Omental fat pad (tissue), 4 donors: ENCODE measurements around the gene MRPS5. TPM values are rescaled to one million over a fixed set of nuclear protein-coding genes. Genes with fewer than 3 reads are reported as not detected.

Source experiments
- ATAC-seq: fragments of 150-250 bp; one replicate; pipeline ENCODE4 v1.9.1; 2016; ENCODE audit warnings: mild to moderate bottlenecking, moderate library complexity; ENCODE audit not compliant: low FRiP score
- DNase-seq: peaks from one replicate; pipeline ENCODE4 v3.0.0-alpha.2; 2019; ENCODE audit warnings: low spot score
- CTCF ChIP-seq, 3 donors: fragments of 450-650 bp; IDR thresholded peaks; one replicate each; pipeline ENCODE4 v1.5.1; 2016 to 2017; ENCODE audit warnings: antibody characterized with exemption in 3 of 3, mild to moderate bottlenecking in 3 of 3, moderate library complexity in 2 of 3
- total RNA-seq, 4 donors: library from RNA; depleted of rRNA; stranded (reverse); fragments of >200 nt; gene quantifications; one replicate each; pipeline ENCODE4 v1.1.0, GENCODE V29; 2016

MRPS5 gene
- total RNA-seq, 4 donors from 2014 or later: 39.4 to 60.6 (median 47.5) TPM

DNA sequence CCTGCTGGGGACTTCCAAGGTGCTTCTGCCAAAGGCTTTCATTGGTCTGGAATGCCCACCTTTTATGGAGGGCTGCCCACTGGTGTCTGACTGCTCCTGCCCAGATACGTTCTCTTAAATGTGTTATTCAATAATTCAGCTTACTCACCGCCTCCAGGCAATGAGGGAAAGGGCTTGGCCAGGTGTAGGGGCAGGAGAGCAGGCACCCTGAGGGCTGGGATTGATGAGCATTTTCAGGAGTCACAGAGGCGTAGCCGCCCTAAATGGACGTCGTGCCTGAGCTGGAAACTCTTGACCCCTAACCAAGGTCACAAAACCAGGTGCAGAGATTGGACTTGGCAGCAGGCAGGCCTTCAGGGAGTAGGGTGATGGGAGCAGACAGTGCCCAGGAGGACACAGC, 69.3 kb downstream of the MRPS5 start:
- no peak for DNase-seq
- no peak for ATAC-seq
- TF ChIP-seq CTCF (IDR thresholded peaks at IDR 0.05): no peak

GRCh38 chr2:95051626-95052025, 70.0 kb downstream of the MRPS5 start:
- ATAC-seq: no peak
- TF ChIP-seq CTCF (IDR thresholded peaks at IDR 0.05): no peak
- no peak for DNase-seq

- no peak for TF ChIP-seq CTCF (IDR thresholded peaks at IDR 0.05)
- DNase-seq (no peak), ATAC-seq (no peak)
Observed at GRCh38 chr2:95050385-95051300, 71.0 kb downstream of the MRPS5 start.

GRCh38 chr2:95049961-95050360, 71.6 kb downstream of the MRPS5 start:
- DNase-seq: no peak

DNA sequence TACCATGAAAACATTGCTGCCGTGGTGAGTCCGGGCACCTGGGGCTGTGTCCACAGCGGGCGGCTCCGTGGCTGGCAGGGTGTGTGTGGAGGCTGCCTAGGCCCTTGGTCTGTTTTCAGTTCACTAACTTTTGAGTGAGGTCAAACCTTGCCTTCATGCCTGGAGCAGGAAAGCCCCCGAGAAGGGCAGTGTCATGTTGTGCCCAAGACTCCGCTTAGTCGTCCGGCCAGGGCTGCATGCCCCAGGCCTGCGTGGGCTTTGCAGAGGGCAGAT, 72.0 kb downstream of the MRPS5 start:
- DNase-seq (no peak), ATAC-seq (no peak)
- TF ChIP-seq CTCF (IDR thresholded peaks at IDR 0.05): no peak

More at GRCh38 chr2:95049961-95050360, 71.6 kb downstream of the MRPS5 start:
- ATAC-seq: no peak
- TF ChIP-seq CTCF (IDR thresholded peaks at IDR 0.05): no peak

DNA sequence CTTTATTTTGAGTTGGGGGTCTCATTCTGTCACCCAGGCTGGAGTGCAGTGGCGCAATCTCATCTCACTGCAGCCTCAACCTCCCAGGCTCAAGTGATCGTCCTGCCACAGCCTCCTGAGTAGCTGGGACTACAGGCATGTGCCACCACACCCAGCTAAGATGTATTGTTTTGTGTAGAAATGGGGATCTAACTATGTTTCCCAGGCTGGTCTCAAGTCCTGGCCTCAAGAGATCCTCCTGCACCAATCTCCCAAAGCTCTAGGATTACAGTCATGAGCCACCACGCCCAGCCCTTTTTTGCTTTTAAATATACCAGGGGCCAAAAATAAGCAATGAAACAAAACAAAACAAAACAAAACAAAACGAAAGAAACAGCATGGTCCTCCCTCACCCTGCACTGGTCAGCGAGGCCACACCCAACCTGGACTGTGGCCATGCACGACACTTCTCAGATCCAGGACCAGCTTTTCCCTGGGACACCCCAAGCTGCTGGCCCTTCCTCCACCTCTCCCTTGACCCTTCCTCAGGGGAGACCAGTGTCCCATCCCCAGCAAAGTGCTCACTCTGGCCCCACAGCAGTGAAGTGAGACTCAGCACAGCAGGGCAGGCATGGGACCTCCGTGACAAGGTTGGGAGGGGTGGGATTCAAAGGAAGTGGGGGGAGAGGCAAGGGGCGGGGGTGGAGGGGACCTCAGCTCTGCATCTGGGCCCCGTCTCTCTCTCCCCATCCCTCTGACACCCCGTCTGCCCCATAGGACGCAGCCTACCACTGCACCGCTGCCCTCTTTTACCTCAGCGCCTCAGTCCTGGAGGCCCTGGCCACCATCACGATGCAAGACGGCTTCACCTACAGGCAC, 72.6 kb downstream of the MRPS5 start:
- DNase-seq (no peak), ATAC-seq (no peak)
- TF ChIP-seq CTCF (IDR thresholded peaks at IDR 0.05): no peak
